GM18526 (cell line): ENCODE measurements around the gene TMEM43.

Experiments used
- POLR2A ChIP-seq: IDR thresholded peaks from 3 replicates; pipeline ENCODE4 v1.6.1; 2011; ENCODE audit not compliant: insufficient read length; ENCODE audit errors: extremely low read depth

The TMEM43 gene

GRCh38 chr3:14143271-14144225 is 18.7 kb downstream of the TMEM43 start:
- no peak for TF ChIP-seq POLR2A

DNA sequence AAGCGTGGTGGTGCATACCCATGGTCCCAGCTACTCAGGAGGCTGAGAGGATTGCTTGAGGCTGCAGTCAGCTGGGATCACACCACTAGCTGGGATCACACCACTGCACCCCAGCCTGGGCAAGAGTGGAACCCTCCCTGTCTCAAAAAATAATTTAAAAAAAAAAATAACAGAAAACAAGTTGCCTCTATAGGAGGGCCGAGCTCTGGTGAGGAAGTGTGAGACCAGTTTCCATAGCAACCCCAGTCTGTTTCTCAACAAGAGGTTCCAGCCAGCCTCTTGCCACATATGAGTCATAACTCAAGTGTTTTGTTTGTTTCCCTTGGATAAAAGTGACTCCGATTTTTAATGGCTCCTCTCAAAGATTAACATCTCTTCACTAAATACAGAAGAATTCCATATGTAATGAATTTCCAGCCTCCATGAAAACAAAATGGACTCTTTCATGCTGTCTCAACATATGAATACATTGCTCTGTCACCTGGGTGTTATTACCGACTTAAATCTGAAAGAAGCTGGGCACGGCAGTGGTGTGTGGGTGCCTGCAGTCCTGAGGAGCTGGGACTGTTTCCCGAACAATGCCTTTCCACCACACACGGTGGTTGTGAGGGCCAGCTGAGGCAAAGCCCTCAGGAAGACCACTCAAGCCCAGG is 19.7 kb downstream of the TMEM43 start:
- TF ChIP-seq POLR2A: no peak

DNA sequence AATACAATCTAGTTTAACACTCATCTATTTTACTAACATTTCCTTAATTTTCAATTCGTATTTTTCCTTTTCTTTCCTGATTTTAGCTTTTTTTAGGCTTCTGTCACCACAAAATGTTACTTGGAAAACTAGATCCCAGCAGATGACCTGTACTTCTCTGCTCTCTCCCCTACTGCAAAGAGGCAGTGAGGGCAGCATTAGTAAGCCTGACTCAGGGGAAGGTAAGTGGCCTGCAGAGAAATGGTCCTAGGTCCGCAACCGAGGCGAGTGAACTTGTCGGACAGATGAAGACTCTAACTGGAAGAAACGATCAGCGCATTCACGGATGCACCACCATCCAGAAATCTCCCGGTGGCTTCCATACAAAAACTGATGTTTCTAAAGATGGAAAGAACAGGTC is 20.4 kb downstream of the TMEM43 start:
- TF ChIP-seq POLR2A: no peak

DNA sequence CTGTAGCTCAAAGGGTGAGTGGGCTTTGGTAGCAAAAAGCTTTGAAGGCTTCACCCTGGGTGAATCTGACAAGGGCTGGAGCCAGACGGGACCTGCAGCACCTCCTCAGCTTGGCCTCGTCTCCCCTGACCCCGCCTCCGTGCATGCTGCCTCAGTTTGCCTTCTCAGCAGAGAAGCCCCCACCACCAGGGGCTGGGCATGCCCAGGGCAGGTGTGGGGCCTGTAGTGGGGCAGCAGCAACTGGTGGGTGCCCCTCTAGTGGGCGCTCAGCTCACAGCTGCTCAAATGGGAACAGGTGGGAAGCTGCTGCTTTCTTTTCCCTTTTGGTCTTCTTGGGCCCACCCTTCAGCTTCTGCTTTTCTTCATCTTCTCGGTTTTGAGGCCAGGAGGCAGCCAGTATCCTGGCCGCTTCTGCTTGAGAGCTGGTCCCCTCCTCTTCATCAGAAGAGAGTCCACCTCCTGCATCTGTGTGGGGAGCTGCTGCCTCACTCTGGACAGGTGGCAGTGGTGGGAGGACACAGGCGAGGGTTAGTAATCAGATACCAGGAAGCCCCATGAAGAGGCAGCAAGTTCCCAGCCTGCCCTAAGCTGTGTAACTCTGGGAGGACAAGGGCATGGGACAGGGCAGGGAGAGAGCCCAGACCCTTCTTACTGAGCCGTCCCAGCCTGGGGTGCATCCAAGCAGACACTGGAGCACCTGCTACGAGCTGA is 21.0 kb downstream of the TMEM43 start:
- TF ChIP-seq POLR2A: no peak

DNA sequence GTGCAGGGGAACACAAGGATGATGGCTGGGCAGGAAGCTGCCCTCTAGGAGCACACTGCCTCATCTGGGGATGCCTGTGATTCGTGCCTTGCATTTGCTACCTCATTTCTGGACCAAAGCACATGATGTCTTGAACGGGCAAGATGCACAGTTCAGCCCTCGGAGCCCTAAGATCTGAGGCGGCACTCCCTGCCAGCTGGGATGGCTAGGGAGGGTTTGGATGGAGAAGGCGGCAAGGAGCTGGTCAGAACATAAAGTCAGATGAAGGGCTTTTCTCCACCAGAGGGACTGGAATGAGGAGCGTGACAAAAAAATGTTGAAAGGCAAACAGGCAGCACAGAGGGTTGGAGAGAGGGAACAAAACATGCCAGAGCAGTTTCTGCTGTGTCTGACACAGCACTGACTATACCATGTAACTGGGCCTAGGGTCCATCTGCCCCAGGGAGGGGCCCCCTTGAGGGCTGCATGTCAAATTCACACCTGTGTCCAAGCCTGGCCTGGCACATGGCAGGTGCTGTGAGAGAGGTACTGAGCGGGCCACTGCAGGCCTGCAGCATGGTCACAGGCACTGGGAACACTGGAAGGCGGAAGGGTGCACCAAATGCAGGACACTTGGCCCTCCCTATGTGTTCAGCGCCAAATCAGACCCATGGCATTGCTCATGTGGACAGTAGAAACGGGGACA is 21.7 kb downstream of the TMEM43 start:
- TF ChIP-seq POLR2A: no peak

DNA sequence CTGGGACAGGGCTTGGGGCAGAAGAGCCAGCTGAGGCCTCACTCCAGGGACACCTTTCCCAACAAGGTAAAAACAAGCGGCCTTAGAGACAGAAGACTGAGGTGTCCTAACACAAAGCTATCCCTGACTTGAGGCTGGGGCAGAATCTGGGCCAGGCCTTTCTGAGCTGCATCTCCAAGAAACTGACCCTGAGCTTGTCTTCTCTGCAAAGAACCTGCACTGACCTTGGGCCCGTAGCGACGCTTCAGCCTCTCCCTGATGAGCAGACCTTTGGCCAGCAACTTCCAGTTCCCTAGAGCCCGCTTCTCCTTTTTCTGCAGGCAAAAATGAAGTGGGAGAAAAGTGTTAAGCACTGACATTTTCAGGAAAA is 22.2 kb downstream of the TMEM43 start:
- TF ChIP-seq POLR2A: no peak

GRCh38 chr3:14147617-14148016 is 22.8 kb downstream of the TMEM43 start:
- TF ChIP-seq POLR2A: no peak

GRCh38 chr3:14148041-14148985 is 23.5 kb downstream of the TMEM43 start:
- no peak for TF ChIP-seq POLR2A

- TF ChIP-seq POLR2A: no peak
Measured at GRCh38 chr3:14150078-14150477, 25.2 kb downstream of the TMEM43 start.

GRCh38 chr3:14150491-14151230 is 25.8 kb downstream of the TMEM43 start:
- TF ChIP-seq POLR2A: no peak

GRCh38 chr3:14151471-14152083 is 26.7 kb downstream of the TMEM43 start:
- no peak for TF ChIP-seq POLR2A

- no peak for TF ChIP-seq POLR2A
Measured at GRCh38 chr3:14152233-14152962, 27.5 kb downstream of the TMEM43 start.
